Muscle of back (tissue), 11 donors: ENCODE data around the gene FBXO24. TPM values are rescaled to one million over a fixed set of nuclear protein-coding genes. Genes with fewer than 3 reads are reported as not detected.

Experiments
- DNase-seq, 3 donors: peaks; one replicate each; pipeline versions ENCODE4 v3.0.0 to v3.0.0-alpha.2; 2013
- polyA plus RNA-seq, 10 donors: library from polyadenylated mRNA; unstranded; fragments of 120-200 nt; gene quantifications; one replicate each; pipeline ENCODE4 v1.2.1, GENCODE V29; 2013; ENCODE audit not compliant: insufficient read length in 10 of 10

FBXO24 gene
- polyA plus RNA-seq, 10 donors = 0.74 to 2.0 (median 0.94) TPM

DNA sequence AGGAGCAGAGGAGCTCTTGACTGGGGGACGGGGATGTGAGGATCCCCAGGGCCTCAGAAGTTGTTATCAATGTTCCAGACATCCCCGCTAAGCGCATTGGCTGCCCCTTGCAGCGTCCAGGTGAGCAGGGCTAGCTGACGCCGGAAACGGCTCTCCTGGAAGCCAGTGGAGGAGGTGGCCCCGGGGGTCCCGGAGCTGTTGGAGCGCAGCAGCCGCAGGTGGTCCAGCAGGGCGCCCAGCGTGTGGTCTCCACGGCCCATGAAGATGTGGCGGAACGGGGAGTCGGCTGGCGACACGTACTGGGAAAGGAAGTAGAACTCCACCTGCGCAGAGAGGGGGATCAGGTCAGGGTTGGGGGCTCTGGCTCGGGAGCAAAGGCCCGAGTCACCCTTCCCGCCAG lies 34.7 kb downstream of the FBXO24 start:
- DNase-seq = no peak

DNA sequence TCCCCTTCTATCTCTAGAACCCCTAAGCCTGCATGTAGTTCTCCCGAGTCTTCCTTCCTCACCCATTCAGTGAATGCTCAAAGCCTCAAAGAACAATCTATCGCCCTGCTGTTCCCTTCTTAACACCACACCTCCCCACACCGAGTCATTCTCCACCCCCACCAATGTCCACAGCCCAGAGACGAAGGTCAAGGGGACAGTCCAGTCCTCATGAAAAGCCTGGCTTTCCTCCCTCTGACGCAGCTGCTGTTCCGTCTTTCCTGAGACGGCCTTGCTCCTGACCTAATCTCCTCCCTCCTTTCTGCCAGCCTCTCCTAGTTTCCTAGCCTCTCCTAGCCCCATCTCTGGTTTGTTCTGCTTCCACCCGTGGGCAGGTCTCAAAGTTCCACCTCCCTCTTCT lies 35.4 kb downstream of the FBXO24 start:
- no peak for DNase-seq

DNA sequence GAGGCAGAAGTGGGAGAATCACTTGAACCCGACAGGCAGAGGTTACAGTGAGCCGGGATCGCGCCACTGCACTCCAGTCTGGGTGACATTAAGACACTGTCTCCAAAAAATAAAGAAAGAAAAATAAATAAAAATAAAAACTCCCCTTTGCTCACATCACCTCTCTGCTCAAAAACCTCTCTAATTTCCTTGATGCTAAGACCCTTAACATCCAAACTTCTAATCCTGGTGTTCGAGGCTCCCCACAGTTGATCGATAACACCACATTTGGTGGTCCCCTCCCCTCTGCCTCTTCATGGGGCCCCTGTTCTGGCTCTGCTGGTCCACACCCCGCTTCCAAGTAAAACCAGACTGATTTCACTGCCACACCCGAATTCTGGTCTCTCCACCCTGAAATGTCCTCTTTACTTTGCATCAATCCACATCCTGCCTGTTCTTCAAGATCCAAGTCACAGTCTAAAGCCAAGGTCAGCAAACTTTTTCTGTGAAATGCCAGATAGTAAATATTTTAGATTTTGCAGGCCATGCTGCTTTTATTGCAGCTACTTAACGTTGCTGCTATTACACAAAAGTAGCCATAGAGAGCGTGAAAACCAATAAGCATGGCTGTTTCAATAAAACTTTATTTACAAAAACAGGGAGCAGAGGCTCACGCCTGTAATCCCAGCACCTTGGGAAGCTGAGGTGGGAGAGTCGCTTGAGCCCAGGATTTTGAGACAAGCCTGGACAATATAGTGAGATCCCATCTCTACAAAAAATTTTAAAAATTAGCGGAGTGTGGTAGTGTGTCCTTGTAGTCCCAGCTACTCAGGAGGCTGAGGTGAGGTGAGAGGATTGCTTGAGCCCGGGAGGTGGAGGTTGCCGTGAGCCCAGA lies 38.1 kb downstream of the FBXO24 start:
- no peak for DNase-seq

DNA sequence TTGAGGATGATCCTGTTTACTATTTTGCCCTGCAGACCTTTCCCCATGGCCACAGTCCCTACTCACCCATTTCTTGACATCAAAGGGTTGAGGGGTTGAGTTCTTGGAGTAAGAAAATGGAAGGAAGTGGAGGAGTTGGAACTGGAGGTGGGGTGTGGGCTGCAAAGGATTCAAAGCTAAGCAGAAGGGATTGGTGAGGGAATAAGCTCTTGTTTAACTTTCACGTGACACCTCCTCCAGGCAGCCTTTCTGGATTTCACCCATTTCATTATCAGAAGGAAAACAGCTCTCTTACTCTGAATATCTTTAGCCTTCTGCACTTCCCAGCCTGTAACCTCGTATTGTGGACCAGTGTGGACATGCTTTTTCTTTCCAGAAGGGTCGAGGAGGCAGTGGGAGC lies 39.9 kb downstream of the FBXO24 start:
- no peak for DNase-seq

DNA sequence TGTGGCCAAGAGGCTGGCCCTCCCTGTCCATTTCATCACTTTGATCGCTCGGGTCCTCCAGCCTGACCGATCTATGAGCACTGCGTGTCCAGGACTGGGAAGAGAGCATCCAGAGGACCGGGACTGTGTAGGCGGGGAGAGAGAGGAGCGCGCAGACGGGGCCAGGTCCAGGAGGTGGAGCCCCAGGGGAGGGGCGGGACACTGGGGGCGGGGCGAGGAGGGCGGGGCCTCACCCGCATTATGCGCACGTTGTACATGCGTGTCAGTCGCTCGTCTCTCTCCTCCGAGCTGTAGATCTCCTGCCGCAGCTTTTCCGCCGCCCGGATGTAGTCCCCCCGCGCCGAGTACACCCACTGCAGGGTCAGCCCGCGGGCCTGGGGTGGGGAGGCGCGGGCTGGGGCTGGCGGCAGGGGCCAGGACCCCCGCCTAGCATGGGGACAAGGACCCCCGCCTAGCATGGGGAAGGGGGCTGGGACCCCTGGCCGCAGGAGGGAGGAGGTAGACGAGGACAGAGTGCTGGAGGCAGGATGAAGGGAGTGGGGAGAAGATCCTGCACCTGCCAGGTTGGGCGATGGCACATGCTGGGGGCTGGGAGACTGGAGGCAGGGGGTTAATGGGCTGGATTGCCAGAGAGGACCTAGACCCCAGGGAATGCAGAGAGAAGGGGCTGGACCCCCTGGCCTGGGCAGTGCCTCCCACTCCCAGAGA lies 40.6 kb downstream of the FBXO24 start:
- peak; percentile 64 to 76 (median 71) for DNase-seq

DNA sequence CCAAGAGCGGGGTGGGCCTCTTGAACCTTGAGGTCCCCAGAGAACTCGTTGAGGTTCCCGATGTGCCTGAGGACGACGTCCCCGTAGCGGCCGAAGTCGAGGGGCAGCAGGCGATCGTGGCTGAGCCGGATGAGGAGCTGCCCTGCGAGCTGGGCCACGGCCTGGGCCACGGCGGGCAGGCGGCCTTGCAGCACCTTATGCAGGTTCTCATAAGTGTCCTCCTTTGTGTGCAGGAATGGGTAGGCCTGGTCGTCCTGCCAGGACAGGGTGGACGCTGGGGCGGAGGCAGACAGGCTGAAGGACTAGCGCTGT lies 41.1 kb downstream of the FBXO24 start:
- no peak for DNase-seq

DNA sequence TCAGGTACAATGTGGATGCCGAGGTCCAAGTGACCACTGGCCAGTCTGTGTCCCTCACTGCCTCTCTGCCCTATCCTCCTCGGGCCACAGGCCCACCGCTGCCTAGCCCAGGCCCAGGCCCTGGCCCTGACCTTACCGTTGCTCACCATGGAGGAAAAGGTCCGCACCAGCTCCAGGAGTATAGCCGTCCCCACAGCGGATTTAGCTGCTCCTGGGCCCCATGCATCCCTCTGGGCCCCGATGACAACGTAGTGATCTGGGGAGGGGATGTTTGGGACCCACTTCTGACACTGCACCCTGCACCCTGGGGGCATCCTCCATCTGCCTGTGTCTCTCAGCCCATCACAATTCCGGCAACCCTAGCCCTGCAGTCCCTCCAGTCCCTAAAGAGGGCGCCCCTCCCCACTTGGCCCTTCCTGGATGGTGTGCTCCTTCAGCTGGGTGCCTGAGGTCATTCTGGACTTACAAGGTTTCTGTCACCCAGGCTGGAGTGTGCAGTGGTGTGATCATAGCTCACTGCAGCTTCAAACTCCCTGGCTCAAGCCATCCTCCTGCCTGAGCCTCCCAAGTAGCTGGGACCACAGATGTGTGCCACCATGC lies 43.1 kb downstream of the FBXO24 start:
- DNase-seq = no peak

DNA sequence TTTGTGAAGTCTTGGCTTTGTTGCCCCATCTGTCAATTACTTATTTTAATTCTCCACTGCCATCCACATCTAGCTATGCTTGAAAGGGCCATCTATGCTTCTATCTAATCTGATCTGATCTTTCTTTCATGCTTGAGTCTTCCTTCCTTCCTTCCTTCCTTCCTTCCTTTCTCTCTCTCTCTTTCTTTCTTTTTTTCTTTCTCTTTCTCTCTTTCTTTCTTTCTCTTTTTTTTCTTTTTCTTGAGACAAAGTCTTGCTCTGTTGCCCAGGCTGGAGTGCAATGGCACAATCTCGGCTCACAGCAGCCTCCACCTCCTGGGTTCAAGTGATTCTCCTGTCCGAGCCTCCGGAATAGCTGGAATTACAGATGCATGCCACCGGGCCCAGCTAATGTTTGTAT lies 43.9 kb downstream of the FBXO24 start:
- no peak for DNase-seq

DNA sequence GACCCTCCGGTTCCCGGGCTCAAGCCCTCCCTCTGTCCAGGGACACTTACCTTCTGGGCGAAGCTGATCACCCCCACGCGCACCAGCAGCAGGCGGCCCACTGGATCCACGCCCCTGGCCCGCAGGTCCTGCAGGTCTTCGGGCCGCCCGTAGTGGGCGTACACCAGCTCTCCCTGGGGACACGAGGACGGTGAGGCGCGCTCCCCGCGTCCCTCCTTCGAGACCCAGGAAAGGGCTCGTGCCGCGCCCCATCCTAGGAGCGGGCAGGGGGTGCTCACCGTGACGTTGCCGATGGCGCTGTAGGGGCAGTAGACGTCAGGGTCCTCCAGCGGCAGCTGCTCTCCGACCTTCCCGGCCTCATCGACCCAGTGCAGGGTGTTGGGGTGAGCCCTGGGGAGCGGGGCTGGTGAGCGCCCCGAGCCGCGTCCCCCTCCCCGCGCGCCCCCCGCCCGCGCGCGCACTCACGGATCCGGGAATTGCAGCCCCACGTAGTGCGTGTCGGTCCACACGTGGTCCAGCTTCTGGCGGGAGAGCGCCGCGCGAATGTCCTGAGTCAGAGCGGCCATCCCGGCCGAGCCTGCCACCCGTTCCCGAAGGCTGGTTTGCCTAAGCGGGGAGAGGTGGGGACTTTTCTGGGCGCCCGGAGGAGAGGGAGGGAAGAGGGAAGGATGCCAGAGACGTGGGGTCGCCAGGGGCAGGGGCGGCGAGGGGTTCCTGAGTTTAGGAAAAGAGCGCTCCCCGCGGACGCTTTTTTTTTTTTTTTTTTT lies 47.0 kb downstream of the FBXO24 start:
- peak in 2 of 3 donors; percentile 40 to 68 for DNase-seq

DNA sequence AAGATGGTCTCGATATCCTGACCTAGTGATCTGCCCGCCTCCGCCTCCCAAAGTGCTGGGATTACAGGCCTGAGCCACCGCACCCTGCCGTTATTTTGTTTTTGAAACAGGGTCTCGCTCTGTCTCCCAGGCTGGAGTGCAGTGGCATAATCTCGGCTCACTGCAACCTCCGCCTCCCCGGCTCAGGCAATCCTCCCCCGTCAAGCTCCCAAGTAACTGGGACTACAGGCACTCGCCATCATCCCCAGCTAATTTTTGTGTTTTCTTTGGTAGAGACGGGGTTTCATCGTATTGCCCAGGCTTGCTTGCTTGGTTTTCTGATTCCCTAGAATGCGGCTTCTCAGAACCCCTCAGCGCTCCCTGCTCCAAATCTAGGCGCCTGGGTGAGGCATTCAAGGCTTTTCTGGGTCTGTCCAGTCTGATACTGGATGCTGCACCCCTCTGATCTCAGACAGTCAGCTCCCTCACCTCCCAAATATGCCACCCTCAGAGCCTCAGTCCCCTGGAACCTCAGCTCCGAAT lies 53.9 kb downstream of the FBXO24 start:
- no peak for DNase-seq

DNA sequence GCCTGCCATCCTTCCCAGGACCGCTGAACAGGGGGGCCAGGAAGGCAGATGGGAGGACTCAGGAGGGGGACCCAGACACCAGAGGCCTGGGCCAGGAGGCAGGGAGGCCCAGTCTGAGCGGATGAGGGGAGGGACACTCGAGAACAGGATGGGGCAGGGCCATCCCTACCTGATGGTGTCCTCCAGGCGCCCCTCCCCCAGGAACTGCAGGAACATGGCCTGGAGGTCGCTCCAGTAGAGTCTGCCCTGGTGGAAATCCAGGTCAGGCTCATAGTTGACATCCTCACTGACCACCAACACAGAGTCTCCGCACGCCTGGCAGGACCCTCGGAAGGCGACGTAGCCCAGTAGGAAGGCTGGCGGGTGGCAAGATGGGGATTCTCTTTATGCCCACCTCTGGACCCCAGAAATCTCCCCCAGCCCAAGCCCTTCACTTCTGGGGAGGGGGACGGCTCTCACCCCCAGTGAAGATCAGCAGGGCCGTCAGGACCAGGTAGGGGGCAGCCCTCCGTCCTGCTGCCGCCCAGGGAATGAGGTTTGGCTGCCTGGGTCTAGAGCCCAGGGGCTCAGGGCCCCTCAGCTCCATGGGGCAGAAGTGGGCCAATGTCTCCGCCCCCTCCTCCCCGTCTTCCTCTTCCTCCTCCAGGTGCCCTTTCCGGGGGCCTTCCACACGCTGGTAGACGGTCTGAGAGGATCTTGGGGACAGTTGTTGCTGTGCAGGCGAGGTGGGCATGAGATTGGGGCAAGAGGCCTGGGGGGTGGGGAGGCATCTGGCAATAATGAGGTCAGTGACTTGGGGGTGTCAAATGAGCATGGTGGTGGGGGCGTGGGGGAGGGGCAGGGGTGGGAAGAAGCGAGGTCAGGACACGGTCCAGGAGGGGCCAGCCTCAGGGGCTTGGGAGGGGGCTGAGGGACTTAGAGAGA lies 54.7 kb downstream of the FBXO24 start:
- no peak for DNase-seq

DNA sequence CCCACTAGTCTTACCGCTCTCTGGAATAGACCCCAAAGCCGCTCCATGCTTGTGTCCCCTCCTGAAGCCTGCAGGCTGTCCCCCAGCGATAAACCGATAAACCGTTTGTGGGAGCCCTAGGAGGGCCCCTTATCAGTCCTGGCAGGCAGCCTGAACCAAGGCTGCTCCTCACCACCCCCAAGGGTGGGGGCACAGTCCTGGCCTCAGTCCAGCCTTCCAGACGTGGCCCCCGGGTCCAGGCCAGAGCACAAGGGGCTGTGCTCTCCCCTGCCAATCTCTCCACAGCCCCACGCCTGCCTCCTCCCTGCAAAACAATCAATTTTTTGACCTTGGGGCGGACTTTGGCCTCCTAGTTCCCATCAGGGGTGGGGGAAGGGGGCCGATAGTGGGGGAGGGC lies 55.3 kb downstream of the FBXO24 start, which contains the start of gene TFR2:
TFR2 (minus strand) TSS at position 90 of the 397 bp plus-strand sequence; CDS start at position 47, 43 bp downstream.
- no peak for DNase-seq

DNA sequence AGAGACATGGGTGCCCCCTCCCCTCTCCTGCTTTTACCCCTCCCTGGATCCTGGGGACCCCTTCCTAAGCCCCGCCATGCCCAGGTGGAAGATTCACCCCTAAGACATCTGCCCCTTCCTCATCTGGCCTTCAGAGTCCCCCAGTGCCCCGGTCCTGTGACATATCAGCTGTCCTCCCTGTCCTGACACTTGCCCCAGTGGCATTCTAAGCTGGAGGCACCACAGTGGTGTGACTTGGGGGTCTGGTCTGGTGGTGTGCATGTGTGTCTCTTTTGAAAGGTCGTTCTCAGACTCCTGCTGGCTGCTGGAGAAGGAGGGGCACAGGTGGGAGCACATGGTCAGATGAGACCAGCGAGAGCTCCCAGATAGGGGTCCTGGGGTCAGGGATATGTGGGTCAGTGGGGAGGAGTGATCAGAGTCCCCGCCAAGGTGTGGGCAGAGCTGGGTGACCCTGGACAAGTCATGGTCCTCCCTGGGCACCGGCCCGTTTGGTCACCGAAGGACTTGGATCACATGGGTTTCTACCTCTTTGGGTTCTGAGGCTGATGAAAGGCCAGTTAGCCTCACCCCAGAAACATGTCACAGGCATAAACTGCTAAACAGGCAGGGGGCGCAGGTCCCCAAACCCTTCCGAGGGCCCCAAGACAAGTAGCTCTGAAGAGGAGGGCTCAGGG lies 55.9 kb downstream of the FBXO24 start:
- DNase-seq = no peak

DNA sequence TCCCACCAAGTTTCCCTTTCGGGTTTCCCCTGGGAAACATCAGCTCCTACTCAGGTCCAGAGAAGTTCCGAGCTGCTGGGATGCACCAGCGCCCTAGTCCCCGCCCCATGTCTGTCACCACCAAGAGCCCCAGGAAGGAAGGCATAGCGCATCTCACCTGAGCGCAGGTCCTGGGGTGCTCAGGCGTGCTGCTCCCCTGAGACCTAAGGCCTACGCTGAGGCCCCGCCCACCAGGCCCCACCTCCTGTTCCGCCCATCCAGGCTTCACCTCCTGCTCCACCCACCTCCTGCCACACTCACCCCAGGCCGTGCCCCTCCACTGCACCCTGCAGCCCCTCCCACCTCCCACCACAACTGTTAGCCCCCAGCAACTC lies 56.4 kb downstream of the FBXO24 start:
- no peak for DNase-seq

DNA sequence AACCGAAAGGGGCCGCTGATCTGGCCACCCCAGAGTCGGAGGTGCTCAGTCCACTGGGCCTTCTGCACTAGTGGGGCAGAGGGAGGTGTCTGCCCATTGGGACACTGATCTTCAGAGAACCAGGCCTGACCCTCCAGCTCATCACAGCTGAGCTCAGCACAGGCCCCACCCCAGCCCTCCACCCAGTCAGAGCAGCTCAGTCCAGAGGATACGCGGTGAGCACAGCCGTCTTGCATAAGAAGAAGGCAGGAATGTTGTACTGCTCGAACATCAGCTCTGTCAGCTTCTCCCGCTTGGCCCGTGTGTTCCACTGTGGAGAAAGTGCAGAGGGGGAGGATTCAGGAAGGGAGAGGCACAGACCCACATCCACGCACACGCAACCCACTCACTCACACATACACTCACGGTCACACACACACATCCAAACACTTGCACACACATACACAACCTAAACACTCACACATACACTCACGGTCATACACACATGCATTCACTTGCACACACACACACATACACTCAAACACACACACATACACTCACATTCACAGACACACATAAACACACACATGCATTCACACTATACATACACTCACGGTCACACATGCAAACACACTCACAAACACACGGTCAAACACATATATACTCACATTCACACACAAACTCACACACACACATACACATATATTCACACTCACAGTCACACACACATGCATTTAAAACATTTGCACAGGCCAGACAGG lies 63.9 kb downstream of the FBXO24 start:
- DNase-seq = no peak
